Common myeloid progenitor, CD34-positive (primary cell): ENCODE measurements around the gene BLACAT1.
A peak's percentile ranks its signal among the peaks of the same experiment; 100 is the strongest.

Experiments used
- CTCF ChIA-PET: fragments of 350-600 bp; sonication (Branson Sonifier 250); formaldehyde crosslinking; loops from one replicate; lab custom pipeline; 2021; ENCODE audit warnings: antibody characterized with exemption; lab: Charles Lee
- POLR2A ChIA-PET: fragments of 350-600 bp; sonication (Branson Sonifier 250); formaldehyde crosslinking; loops from one replicate; lab custom pipeline; 2021; ENCODE audit warnings: antibody characterized with exemption; lab: Charles Lee
- DNase-seq, 3 donors: peaks; one replicate each; pipeline versions ENCODE4 v3.0.0 to v3.0.0-alpha.2; 2013
- H3K27ac ChIP-seq, 2 experiments: 1 replicate in 1 of 2; 2 replicates in 1 of 2; pipeline ENCODE4 v1.7.0; 2013; ENCODE audit warnings: inconsistent platforms in 2 of 2, low read length in 2 of 2, mild to moderate bottlenecking in 2 of 2, low read depth in 1 of 2, moderate library complexity in 1 of 2; ENCODE audit not compliant: severe bottlenecking in 2 of 2, insufficient read depth in 1 of 2, poor library complexity in 1 of 2
- H3K27me3 ChIP-seq, 5 experiments: replicated peaks in 2 of 5; 1 replicate in 3 of 5; 2 replicates in 2 of 5; pipeline versions ENCODE4 v1.6.1 to v1.7.0; 2013; ENCODE audit warnings: low read length in 4 of 5, mild to moderate bottlenecking in 2 of 5, moderate library complexity in 2 of 5, inconsistent platforms in 1 of 5; ENCODE audit not compliant: insufficient read depth in 5 of 5, control insufficient read depth in 4 of 5
- H3K36me3 ChIP-seq, 4 experiments: 1 replicate in 2 of 4; 2 replicates in 2 of 4; pipeline versions ENCODE4 v1.6.1 to v1.7.0; 2013; ENCODE audit warnings: low read length in 3 of 4, control low read depth in 1 of 4, mild to moderate bottlenecking in 1 of 4; ENCODE audit not compliant: control insufficient read depth in 4 of 4, insufficient read depth in 4 of 4
- H3K4me1 ChIP-seq, 4 experiments: 1 replicate in 3 of 4; 2 replicates in 1 of 4; pipeline versions ENCODE4 v1.6.1 to v1.7.1; 2013; ENCODE audit warnings: low read length in 3 of 4, mild to moderate bottlenecking in 3 of 4, control low read depth in 1 of 4, inconsistent platforms in 1 of 4, moderate library complexity in 1 of 4; ENCODE audit not compliant: control insufficient read depth in 4 of 4, insufficient read depth in 4 of 4; ENCODE audit errors: control extremely low read depth in 1 of 4
- H3K4me3 ChIP-seq, 7 experiments: 1 replicate in 4 of 7; 2 replicates in 3 of 7; pipeline versions ENCODE4 v1.5.1 to v1.7.0; 2013; ENCODE audit warnings: mild to moderate bottlenecking in 7 of 7, low read length in 6 of 7, moderate library complexity in 6 of 7, inconsistent platforms in 2 of 7, low read depth in 2 of 7, control low read depth in 1 of 7; ENCODE audit not compliant: insufficient read depth in 4 of 7, control insufficient read depth in 1 of 7; ENCODE audit errors: extremely low read depth in 1 of 7
- H3K9me3 ChIP-seq, 5 experiments: 1 replicate in 4 of 5; 2 replicates in 1 of 5; pipeline versions ENCODE4 v1.6.1 to v1.7.1; 2013; ENCODE audit warnings: low read length in 4 of 5, mild to moderate bottlenecking in 2 of 5, inconsistent platforms in 1 of 5, low read depth in 1 of 5, moderate library complexity in 1 of 5; ENCODE audit not compliant: control insufficient read depth in 4 of 5, insufficient read depth in 2 of 5; ENCODE audit errors: control extremely low read depth in 1 of 5
- WGBS: methylation state at CpG from one replicate; pipeline ENCODE4 v1.1.5; 2013; ENCODE audit not compliant: insufficient coverage; 5-methylcytosine and 5-hydroxymethylcytosine counted together

The BLACAT1 gene

DNA sequence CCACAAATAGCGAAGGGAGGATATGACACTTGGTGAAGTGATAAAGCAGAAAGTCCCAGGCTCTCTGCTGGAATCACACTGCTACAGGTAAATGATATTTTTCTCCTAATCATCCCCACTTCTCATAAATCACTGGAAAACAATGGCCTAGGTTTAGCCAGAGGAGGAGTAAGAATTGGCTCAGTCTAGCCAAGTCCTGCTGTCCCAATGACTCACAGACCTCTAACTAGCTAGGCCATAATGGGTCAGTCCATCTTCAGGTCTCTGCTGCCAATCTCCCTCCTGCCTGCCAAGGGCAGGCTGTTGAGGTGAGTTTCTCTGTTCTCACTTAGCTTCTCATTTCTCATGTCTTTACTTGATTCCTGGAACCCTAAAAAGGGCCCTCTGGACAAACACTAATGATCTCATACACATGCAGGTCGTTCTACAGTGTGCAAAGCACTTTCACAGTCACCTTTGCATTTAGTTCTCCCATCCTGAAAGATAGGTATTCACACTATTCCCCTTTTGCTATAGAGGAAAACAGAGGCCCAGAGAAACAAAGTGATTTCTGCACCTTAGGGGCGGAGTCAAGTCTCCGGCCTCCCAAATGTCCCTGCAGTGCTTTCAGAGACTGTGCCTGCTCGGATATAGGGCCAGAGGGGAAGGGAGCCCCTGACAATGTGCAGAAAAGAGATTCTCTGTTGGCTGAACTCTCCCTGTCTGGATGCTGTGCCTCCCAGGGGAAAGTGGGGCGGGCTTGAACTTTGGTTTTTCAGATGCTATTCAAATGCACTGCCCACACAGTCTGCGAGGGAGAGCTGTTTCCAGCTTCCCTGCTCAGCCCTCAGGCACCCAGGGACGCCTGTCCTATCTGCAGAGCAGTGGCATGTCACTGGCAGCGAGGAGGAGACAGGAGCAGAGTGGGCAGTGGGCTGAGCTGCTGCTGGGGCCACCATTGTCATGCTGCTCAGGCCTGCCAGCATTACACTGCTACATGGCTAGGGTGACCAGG, 44.7 kb upstream of the BLACAT1 start:
- Histone ChIP-seq H3K9me3 (no peaks in the 10 kb centered on the region), H3K27me3 (peaks cover 0 to 10% (median 0%) of the 10 kb centered on the region in 5 experiments), H3K36me3 (no peaks in the 10 kb centered on the region), H3K27ac (no peak overlapping the region), H3K4me1 (peaks cover 0 to 19% (median 16%) of the 10 kb centered on the region in 4 experiments), H3K4me3 (no peak overlapping the region)
- CTCF ChIA-PET = interaction anchor here (1.3 to 25.1 kb wide), 3 partner anchors 12 to 25 kb away, joined by 4 to 463 read pairs (median 72); no protein-coding TSS in a partner anchor
- 96% methylated on average over 7 of the region's 9 CpGs for WGBS
- POLR2A ChIA-PET = no interaction called here
- DNase-seq = no peak

DNA sequence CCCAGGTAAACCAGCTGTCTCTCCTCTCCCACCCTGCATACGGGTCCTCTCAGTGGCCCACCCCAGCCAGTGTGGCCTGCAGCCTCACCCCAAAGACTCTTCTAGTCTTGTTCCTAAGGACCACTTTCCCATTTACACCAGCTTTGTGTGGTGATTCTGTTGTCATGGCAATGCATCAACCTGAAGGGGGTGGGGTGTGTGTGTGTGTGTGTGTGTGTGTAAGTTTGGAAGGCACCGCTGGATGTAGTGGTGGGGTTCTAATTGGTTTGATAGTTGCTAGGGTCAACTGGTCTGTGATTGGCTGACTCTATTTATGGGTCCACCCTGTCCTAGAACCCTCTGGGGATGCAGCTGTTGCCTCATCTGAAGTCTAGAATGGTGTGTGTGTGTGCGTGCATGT, 43.9 kb upstream of the BLACAT1 start:
- no CpG with 5 or more reads among the region's 3 CpGs for WGBS
- DNase-seq = no peak
- no peak overlapping the region for H3K27ac ChIP-seq
- POLR2A ChIA-PET = no interaction called here
- H3K4me1 ChIP-seq = peaks cover 0 to 11% (median 9%) of the 10 kb centered on the region in 4 experiments
- H3K9me3 ChIP-seq = no peaks in the 10 kb centered on the region
- CTCF ChIA-PET = interaction anchor here (1.0 to 25.1 kb wide), 3 partner anchors 9 to 26 kb away, joined by 3 to 463 read pairs (median 72); no protein-coding TSS in a partner anchor
- H3K4me3 ChIP-seq = no peak overlapping the region
- no peaks in the 10 kb centered on the region for H3K36me3 ChIP-seq
- H3K27me3 ChIP-seq = peaks cover 0 to 11% (median 0%) of the 10 kb centered on the region in 5 experiments

DNA sequence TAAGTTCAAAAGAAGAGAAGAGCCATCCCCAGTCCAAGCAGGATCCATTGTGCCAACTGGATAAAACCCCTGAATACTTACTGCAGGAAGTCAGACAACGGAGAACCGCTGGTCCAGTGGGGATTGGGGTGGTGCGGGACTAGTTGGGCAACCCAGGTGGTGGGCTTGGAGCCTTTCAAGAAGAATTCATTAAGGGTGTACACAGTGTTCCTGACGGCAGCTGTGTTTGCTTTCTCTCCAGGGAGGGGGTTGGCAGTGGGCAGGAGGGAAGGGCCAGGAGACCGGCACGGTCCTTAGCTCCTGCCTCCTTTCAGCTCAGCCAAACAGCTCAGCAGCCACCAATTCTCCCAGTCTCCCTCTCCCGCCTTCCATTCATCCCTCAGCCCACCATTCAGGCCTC, 41.5 kb upstream of the BLACAT1 start:
- H3K4me1 ChIP-seq = peaks cover 0 to 4% (median 2%) of the 10 kb centered on the region in 4 experiments
- H3K4me3 ChIP-seq = no peak overlapping the region
- no peaks in the 10 kb centered on the region for H3K9me3 ChIP-seq
- ChIA-PET CTCF (interaction anchor here (0.6 to 25.1 kb wide), 3 partner anchors 10 to 126 kb away, joined by 4 to 463 read pairs (median 72); no protein-coding TSS in a partner anchor), POLR2A (no interaction called here)
- WGBS = 100% methylated on average over 3 of the region's 7 CpGs
- DNase-seq = no peak
- H3K27ac ChIP-seq = no peak overlapping the region
- H3K27me3 ChIP-seq = peaks cover 0 to 21% (median 16%) of the 10 kb centered on the region in 5 experiments
- no peaks in the 10 kb centered on the region for H3K36me3 ChIP-seq

DNA sequence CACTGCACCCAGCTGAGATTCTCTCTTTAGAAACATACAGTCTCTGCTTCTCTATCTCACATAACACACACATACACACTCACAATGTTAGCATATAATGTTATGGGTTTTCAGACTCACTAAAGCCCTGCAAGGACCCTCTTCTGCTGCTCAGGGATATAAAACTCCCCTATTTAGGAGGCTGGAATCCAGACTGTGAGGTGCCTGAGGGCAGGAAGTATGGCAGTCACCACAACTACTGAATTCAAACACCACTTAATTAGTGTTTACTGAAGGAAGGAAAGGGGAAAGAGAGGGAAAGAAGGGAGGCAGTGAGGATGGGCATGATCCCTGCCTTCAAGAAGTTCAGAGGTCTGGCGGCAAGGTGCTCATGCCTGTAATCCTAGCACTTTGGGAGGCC, 40.8 kb upstream of the BLACAT1 start:
- CTCF ChIA-PET = interaction anchor here (0.8 to 25.1 kb wide), 3 partner anchors 10 to 42 kb away, joined by 4 to 463 read pairs (median 72); no protein-coding TSS in a partner anchor
- 100% methylated on average over 1 of the region's 1 CpG for WGBS

DNA sequence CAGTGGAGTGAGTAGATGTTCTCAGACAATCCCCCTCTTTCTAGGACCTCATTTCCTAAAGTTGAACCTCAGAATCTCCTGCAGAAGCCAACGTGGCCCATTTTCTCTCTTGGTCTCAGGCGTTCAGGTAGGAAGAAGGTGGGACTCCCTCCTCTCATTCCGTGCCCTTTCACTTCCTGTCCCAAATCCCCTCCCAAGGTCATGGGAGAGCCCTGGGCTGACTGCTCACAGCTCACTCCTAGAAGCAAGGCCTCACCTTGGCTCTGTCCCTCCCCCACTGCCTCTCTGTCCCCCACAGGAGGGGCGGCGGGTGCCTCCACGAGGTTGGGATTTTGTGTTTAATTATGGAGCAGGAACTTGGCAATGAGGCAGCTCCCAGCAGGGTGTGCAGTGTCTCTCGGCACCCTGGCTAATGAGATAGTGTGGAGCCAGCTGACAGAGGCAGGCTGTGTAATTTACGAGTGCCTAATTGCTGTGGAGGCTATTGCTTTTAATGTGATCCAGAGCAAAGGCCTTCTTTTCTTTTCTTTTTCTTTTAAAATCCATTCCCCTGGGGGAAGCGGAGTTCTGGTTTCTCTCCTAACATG, 39.5 kb upstream of the BLACAT1 start:
- H3K27ac ChIP-seq = no peak overlapping the region
- no peak overlapping the region for H3K4me3 ChIP-seq
- POLR2A ChIA-PET = no interaction called here
- H3K9me3 ChIP-seq = no peaks in the 10 kb centered on the region
- H3K36me3 ChIP-seq = no peaks in the 10 kb centered on the region
- H3K4me1 ChIP-seq = peaks cover 0 to 4% (median 2%) of the 10 kb centered on the region in 4 experiments
- H3K27me3 ChIP-seq = peaks cover 0 to 37% (median 19%) of the 10 kb centered on the region in 5 experiments
- 86% methylated on average over 4 of the region's 9 CpGs for WGBS
- CTCF ChIA-PET = interaction anchor here (1.0 to 25.1 kb wide), 5 partner anchors 8 to 34 kb away, joined by 3 to 463 read pairs (median 15); no protein-coding TSS in a partner anchor
- DNase-seq = no peak

More for the DNA sequence above, 40.8 kb upstream of the BLACAT1 start:
- H3K27me3 ChIP-seq = peaks cover 0 to 28% (median 19%) of the 10 kb centered on the region in 5 experiments
- H3K4me1 ChIP-seq = peaks cover 0 to 4% (median 2%) of the 10 kb centered on the region in 4 experiments
- no peak overlapping the region for H3K27ac ChIP-seq
- no peak overlapping the region for H3K4me3 ChIP-seq
- H3K9me3 ChIP-seq = no peaks in the 10 kb centered on the region
- H3K36me3 ChIP-seq = no peaks in the 10 kb centered on the region
- POLR2A ChIA-PET = no interaction called here
- no peak for DNase-seq

DNA sequence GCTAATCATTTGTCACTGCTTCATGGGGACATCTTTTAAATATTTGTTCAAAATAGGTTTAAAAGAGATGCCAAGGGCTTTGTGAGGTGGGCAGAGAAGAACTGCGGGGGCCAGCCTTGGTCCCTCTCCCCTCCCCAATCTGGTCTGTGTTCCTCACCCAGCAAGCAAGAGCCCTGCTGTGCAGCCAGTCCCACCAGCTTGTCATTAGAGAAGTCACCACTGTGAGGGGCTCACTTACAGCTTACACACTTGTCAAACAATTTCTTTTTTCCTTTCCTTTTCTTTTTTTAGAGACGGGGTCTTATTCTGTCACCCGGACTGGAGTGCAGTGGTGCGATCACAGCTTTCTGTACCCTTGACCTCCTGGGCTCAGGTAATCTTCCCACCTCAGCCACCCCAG, 38.3 kb upstream of the BLACAT1 start:
- peak in 2 of 3 donors; percentile 24 to 36 for DNase-seq
- no peak overlapping the region for H3K4me3 ChIP-seq
- H3K27ac ChIP-seq = no peak overlapping the region
- WGBS = 86% methylated on average over 4 of the region's 4 CpGs
- H3K9me3 ChIP-seq = no peaks in the 10 kb centered on the region
- H3K27me3 ChIP-seq = peaks cover 0 to 49% (median 26%) of the 10 kb centered on the region in 5 experiments
- no peaks in the 10 kb centered on the region for H3K36me3 ChIP-seq
- peaks cover 0 to 4% (median 2%) of the 10 kb centered on the region in 4 experiments for H3K4me1 ChIP-seq
- POLR2A ChIA-PET = no interaction called here
- CTCF ChIA-PET = interaction anchor here (0.6 to 25.1 kb wide), 4 partner anchors 8 to 154 kb away, joined by 3 to 463 read pairs (median 14); no protein-coding TSS in a partner anchor
